Skeletal muscle tissue (tissue), 4 donors: ENCODE results near the gene KRTAP4-8. TPM values are rescaled to one million over a fixed set of nuclear protein-coding genes. Genes with fewer than 3 reads are reported as not detected.
"Not testable (repeated sequence)": the region's sequence is repeated elsewhere in the genome, so short reads cannot be mapped to it uniquely, and the experiment has no call there.

Experiments
- H3K27ac ChIP-seq: one replicate; pipeline ENCODE4 v1.7.0; 2013; ENCODE audit warnings: mild to moderate bottlenecking, low read depth, low read length, inconsistent platforms
- H3K27me3 ChIP-seq, 3 donors: one replicate each; pipeline ENCODE4 v1.7.0; 2013; ENCODE audit warnings: low read length in 3 of 3; ENCODE audit not compliant: control insufficient read depth in 3 of 3, insufficient read depth in 3 of 3
- H3K36me3 ChIP-seq, 3 donors: one replicate each; pipeline ENCODE4 v1.7.0; 2013; ENCODE audit warnings: low read length in 3 of 3; ENCODE audit not compliant: control insufficient read depth in 3 of 3, insufficient read depth in 3 of 3
- H3K4me1 ChIP-seq, 3 donors: one replicate each; pipeline ENCODE4 v1.7.0; 2013; ENCODE audit warnings: low read length in 3 of 3, mild to moderate bottlenecking in 3 of 3; ENCODE audit not compliant: control insufficient read depth in 3 of 3, insufficient read depth in 3 of 3
- H3K4me3 ChIP-seq, 3 donors: one replicate each; pipeline ENCODE4 v1.7.0; 2013; ENCODE audit warnings: low read length in 3 of 3
- H3K9ac ChIP-seq, 3 donors: one replicate each; pipeline ENCODE4 v1.7.0; 2013; ENCODE audit warnings: low read length in 3 of 3, mild to moderate bottlenecking in 3 of 3, moderate library complexity in 2 of 3, low read depth in 1 of 3
- H3K9me3 ChIP-seq, 3 donors: one replicate each; pipeline ENCODE4 v1.7.0; 2013; ENCODE audit warnings: low read length in 3 of 3; ENCODE audit not compliant: control insufficient read depth in 3 of 3
- total RNA-seq: library from RNA; depleted of rRNA; stranded (reverse); fragments of >200 nt; gene quantifications from one replicate; pipeline ENCODE4 v1.2.3, GENCODE V29; 2014
- donor health status: Osteomylitis.

The KRTAP4-8 gene
- total RNA-seq, 1 donor from 2014 or later: not detected

- Histone ChIP-seq H3K27me3 (peaks cover 0 to 5% (median 0%) of the 10 kb centered on the region in 3 donors), H3K9me3 (no peaks in the 10 kb centered on the region), H3K27ac (no peak overlapping the region), H3K9ac (no peak overlapping the region), H3K36me3 (no peaks in the 10 kb centered on the region), H3K4me3 (no peak overlapping the region), H3K4me1 (no peaks in the 10 kb centered on the region)
Observed at GRCh38 chr17:41125064-41125463, 27.1 kb upstream of the KRTAP4-8 start.

GRCh38 chr17:41123991-41124371, 26.0 kb upstream of the KRTAP4-8 start, which contains the start of gene KRTAP4-12:
KRTAP4-12 (minus strand) TSS chr17:41124182; CDS start chr17:41124122, 60 bp downstream.
- not testable (repeated sequence) for H3K4me1 ChIP-seq, H3K9me3 ChIP-seq, H3K27me3 ChIP-seq, H3K9ac ChIP-seq, H3K27ac ChIP-seq, H3K36me3 ChIP-seq, H3K4me3 ChIP-seq

- not testable (repeated sequence) for H3K4me3 ChIP-seq, H3K4me1 ChIP-seq, H3K9me3 ChIP-seq, H3K36me3 ChIP-seq, H3K27ac ChIP-seq, H3K27me3 ChIP-seq, H3K9ac ChIP-seq
Observed at GRCh38 chr17:41123292-41123990, 25.5 kb upstream of the KRTAP4-8 start.

GRCh38 chr17:41121742-41122141, 23.8 kb upstream of the KRTAP4-8 start:
- Histone ChIP-seq H3K9me3 (no peaks in the 10 kb centered on the region), H3K36me3 (no peaks in the 10 kb centered on the region), H3K4me1 (no peaks in the 10 kb centered on the region), H3K4me3 (no peak overlapping the region), H3K27ac (no peak overlapping the region), H3K9ac (no peak overlapping the region), H3K27me3 (peaks cover 0 to 7% (median 0%) of the 10 kb centered on the region in 3 donors)

GRCh38 chr17:41119696-41120690, 22.1 kb upstream of the KRTAP4-8 start:
- H3K4me1 ChIP-seq, H3K9me3 ChIP-seq, H3K9ac ChIP-seq, H3K4me3 ChIP-seq, H3K36me3 ChIP-seq, H3K27me3 ChIP-seq, H3K27ac ChIP-seq: not testable (repeated sequence)

- Histone ChIP-seq H3K4me3 (no peak overlapping the region), H3K9ac (no peak overlapping the region), H3K9me3 (no peaks in the 10 kb centered on the region), H3K27ac (no peak overlapping the region), H3K36me3 (no peaks in the 10 kb centered on the region), H3K27me3 (peaks cover 0 to 7% (median 0%) of the 10 kb centered on the region in 3 donors), H3K4me1 (no peaks in the 10 kb centered on the region)
Observed at GRCh38 chr17:41118721-41119120, 20.8 kb upstream of the KRTAP4-8 start.

GRCh38 chr17:41117846-41118386, 20.0 kb upstream of the KRTAP4-8 start, which contains the start of gene KRTAP4-11:
KRTAP4-11 (minus strand) TSS chr17:41118373; CDS start chr17:41118315, 58 bp downstream.
- not testable (repeated sequence) for H3K9ac ChIP-seq, H3K27me3 ChIP-seq, H3K4me1 ChIP-seq, H3K27ac ChIP-seq, H3K36me3 ChIP-seq, H3K4me3 ChIP-seq, H3K9me3 ChIP-seq

- Histone ChIP-seq H3K9ac (no peak overlapping the region), H3K27me3 (peaks cover 0 to 5% (median 0%) of the 10 kb centered on the region in 3 donors)
Observed at GRCh38 chr17:41116297-41116696, 18.4 kb upstream of the KRTAP4-8 start.

GRCh38 chr17:41111151-41111885, 13.4 kb upstream of the KRTAP4-8 start:
- Histone ChIP-seq H3K9me3 (no peaks in the 10 kb centered on the region), H3K9ac (no peak overlapping the region), H3K4me1 (no peaks in the 10 kb centered on the region), H3K4me3 (no peak overlapping the region), H3K27ac (no peak overlapping the region), H3K27me3 (no peaks in the 10 kb centered on the region), H3K36me3 (no peaks in the 10 kb centered on the region)

More at GRCh38 chr17:41116297-41116696, 18.4 kb upstream of the KRTAP4-8 start:
- Histone ChIP-seq H3K9me3 (no peaks in the 10 kb centered on the region), H3K4me3 (no peak overlapping the region), H3K36me3 (no peaks in the 10 kb centered on the region), H3K27ac (no peak overlapping the region), H3K4me1 (no peaks in the 10 kb centered on the region)
